Measurements from ENCODE around the gene PBXIP1.

- TF ChIP-seq FOXJ3 (CRISPR knock-in tag; IDR thresholded peaks at IDR 0.05; ENCODE audit: borderline replicate concordance) (no peak), MAX (CRISPR knock-in tag; IDR thresholded peaks at IDR 0.05) (no peak), ZNF416 (CRISPR knock-in tag; IDR thresholded peaks at IDR 0.05) (no peak), CTCF (IDR thresholded peaks at IDR 0.05) (no peak), ELF4 (CRISPR knock-in tag; IDR thresholded peaks at IDR 0.05; ENCODE audit: low read depth) (no peak), MLX (CRISPR knock-in tag; IDR thresholded peaks at IDR 0.05) (no peak), IRF1 (CRISPR knock-in tag; IDR thresholded peaks at IDR 0.05) (no peak)
These were observed 8.5 kb upstream of the PBXIP1 start for GRCh38 chr1:154964359-154964758.

Data from WTC11 (cell line).